Right cardiac atrium (tissue), 5 donors: Measurements from ENCODE around the gene PHLDA1. TPM values are rescaled to one million over a fixed set of nuclear protein-coding genes. Genes with fewer than 3 reads are reported as not detected.
A peak's percentile ranks its signal among the peaks of the same experiment; 100 is the strongest.

Experiments used
- ATAC-seq, 2 donors: fragments of 200-7000 bp; cut with Tn5 transposase; one replicate each; pipeline versions ENCODE4 v1.8.0 to v1.9.1; 2020; ENCODE audit warnings: moderate library complexity in 2 of 2, mild to moderate bottlenecking in 1 of 2
- DNase-seq, 3 donors: peaks; one replicate each; pipeline ENCODE4 v3.0.0-alpha.2; 2020
- H3K27ac ChIP-seq: one replicate; pipeline ENCODE4 v1.5.1; 2013; ENCODE audit warnings: mild to moderate bottlenecking, low read length, control low read depth, moderate library complexity
- H3K27me3 ChIP-seq: one replicate; pipeline ENCODE4 v1.6.1; 2013; ENCODE audit not compliant: control insufficient read depth, insufficient read depth
- H3K4me1 ChIP-seq: one replicate; pipeline ENCODE4 v1.6.1; 2013; ENCODE audit warnings: low read length; ENCODE audit not compliant: control insufficient read depth, insufficient read depth
- H3K4me3 ChIP-seq: one replicate; pipeline ENCODE4 v1.5.1; 2013; ENCODE audit warnings: low read length, control low read depth
- H3K9me3 ChIP-seq: one replicate; pipeline ENCODE4 v1.6.1; 2013; ENCODE audit warnings: low read length; ENCODE audit not compliant: control insufficient read depth
- WGBS: extraction: QIAGEN DNeasy Blood & Tissue Kit; methylation state at CpG from one replicate; pipeline ENCODE4 v1.1.7; 2013; 5-methylcytosine and 5-hydroxymethylcytosine counted together
- intact Hi-C, 4 donors: fragments of 100-400 bp; cut with DNase I; formaldehyde crosslinking; loops; one replicate each; pipeline versions ENCODE4 v1.11.0 to v1.14.0; 2022 to 2023
- long read RNA-seq, 4 donors: library from polyadenylated mRNA; unstranded; transcript quantifications; one replicate each; pipeline ENCODE4 v2.0.0, GENCODE V29; 2020 to 2021
- polyA plus RNA-seq: library from polyadenylated mRNA; stranded (reverse); fragments of 200-250 nt; gene quantifications from one replicate; pipeline ENCODE4 v1.2.3, GENCODE V29; 2013
- total RNA-seq, 4 donors: library from RNA; stranded (reverse); fragmentation: NEBNext Ultra II Directional; extraction: Animal tissue kit (Norgen Biotek cat#: 25700); gene quantifications; one replicate each; pipeline ENCODE4 v1.2.1, GENCODE V29; 2021
- donor health status: healthy with polysubstance abuse.
- donor health status: DM: no; HTN: yes; CAD: no.
- donor health status: DM: no; HTN: no; CAD: no.
- donor health status: DM: no; HTN: yes; CAD: no; lungs with severe emphysema.
- donor health status: DM: yes; HTN: yes; CAD: no.

Gene PHLDA1
- total RNA-seq (1 to 10 TPM; 2.0 to 5.9 (median 3.5) TPM), polyA plus RNA-seq (3.9 TPM)
- long read RNA-seq, donor 1, full-length matches to known transcripts: 19 of 20 reads
- long read RNA-seq, donor 1, partial matches to known transcripts: 0 of 20 reads
- long read RNA-seq, donor 1, other reads (novel, unspliced or antisense): 1 of 20 reads
- long read RNA-seq, donor 2, full-length matches to known transcripts: 6 of 7 reads
- long read RNA-seq, donor 2, partial matches to known transcripts: 0 of 7 reads
- long read RNA-seq, donor 2, other reads (novel, unspliced or antisense): 1 of 7 reads
- long read RNA-seq, donor 3, full-length matches to known transcripts: 13 of 23 reads
- long read RNA-seq, donor 3, partial matches to known transcripts: 0 of 23 reads
- long read RNA-seq, donor 3, other reads (novel, unspliced or antisense): 10 of 23 reads
- long read RNA-seq, donor 4, full-length matches to known transcripts: 5 of 6 reads
- long read RNA-seq, donor 4, partial matches to known transcripts: 0 of 6 reads
- long read RNA-seq, donor 4, other reads (novel, unspliced or antisense): 1 of 6 reads

DNA sequence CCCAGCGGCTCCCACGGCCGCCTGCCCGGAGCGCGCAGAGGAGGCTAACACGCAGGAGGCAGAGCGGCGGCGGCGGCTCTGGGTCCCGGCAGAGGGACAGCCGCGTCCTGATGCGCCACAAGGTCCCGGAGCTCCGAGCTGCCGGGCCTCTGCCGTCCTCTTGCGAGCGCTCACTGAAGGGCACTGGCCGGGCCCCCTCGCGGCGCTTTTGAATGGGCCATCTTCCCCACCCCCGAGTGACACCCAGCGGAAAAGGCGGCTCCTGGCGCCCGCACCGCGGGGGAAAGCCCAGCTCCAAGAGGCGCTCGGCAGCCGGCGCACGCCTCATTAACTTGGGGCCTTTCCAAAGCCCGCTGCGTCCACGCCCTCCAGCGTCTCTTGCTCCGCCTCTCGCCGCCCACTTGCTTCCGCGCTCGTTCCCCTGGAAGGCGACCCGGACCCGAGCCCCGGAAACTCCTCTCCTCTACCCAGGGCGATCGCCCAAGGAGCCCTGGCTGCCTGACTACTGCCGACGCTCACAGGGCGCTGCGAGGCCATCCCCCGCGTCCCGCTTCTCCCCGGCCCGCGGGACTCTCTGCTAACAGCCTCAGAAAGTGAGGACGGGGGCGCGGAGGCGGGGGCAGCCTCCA, at the start of gene PHLDA1:
TSS of gene PHLDA1 (minus strand) at position 363 of the 629 bp plus-strand sequence.
- 0% methylated on average over 67 of the region's 67 CpGs for WGBS
- ATAC-seq: peak; percentile 94 to 96
- Histone ChIP-seq H3K4me3 (peak within 1 kb of the TSS; percentile 86), H3K4me1 (peaks cover 5% of the 10 kb centered on the region), H3K9me3 (no peaks in the 10 kb centered on the region), H3K27me3 (no peaks in the 10 kb centered on the region), H3K27ac (peak within 1 kb of the TSS; percentile 95)
- intact Hi-C loops: loop anchor here (5.0 to 10.0 kb wide), 7 partner anchors 94 to 507 kb away; no protein-coding TSS in a partner anchor
- DNase-seq: peak; percentile 94 to 98 (median 97)

DNA sequence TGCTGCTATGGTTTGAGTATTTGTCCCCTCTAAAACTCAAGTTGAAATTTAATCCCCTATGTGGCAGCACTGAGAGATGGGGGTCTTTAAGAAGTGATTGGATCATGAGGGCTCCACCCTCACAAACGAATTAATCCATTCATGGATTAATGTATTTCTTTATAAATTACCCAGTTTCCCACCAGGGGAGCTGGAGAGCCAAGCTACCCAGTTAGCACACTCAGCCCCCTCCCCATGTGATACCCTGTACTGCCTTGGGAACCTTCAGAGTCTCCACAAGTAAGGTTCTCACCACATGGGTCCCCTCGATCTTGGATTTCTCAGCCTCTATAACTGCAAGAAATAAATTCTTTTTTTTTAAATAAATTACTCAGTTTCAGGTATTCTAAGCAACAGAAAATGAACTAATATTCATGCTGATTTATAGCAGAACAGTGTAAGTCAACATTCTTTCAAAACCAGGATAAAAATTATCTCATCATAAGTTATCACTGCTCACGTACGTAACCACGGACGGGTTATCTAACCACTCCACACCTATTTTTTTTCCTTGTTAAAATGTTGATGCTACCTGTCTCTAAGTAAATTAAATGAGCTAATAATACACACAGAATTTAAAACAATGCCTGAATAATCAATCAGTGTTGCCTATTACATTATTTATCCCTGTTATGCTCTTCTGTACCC, 49.3 kb upstream of the PHLDA1 start:
- intact Hi-C loops: loop anchor here in 2 of 4 donors (5.0 to 10.0 kb wide), 2 partner anchors 264 to 266 kb away; partner anchors contain the start of gene BBS10 (in 2 of the 2)
- DNase-seq: no peak
- WGBS: 60% methylated on average over 6 of the region's 6 CpGs
- Histone ChIP-seq H3K4me3 (no peak overlapping the region), H3K4me1 (peaks cover 4% of the 10 kb centered on the region), H3K27me3 (no peaks in the 10 kb centered on the region), H3K27ac (no peak overlapping the region), H3K9me3 (peaks cover 2% of the 10 kb centered on the region)
- ATAC-seq: no peak

DNA sequence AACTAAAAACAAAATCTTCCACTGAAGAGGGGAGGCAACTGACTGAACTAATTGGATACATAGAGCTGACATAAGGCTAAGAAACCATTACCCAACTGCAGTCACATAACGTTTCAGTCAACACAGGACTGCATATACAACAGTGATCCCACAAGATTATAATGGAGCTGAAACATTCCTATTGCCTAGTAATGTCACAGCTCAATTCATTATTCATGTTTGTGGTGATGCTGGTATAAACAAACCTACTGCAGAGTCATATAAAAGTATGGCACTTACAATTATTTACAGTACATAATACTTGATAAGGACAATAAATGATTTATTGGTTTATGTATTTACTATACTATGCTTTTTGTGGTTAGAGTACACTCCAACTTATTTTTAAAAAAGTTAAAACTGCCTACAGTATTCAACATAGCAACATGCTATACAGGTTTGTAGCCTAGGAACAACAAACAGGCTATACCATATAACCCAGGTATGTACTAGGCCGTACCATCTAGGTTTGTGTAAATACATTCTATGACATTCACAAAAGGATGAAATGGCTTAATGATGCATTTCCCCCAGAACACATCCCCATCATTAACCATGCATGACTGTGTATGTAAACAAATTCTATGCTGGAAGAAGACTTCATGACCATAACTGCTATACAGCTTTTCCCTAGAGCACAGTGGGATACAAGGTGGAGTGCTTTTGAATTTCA, 48.6 kb upstream of the PHLDA1 start:
- intact Hi-C loops: loop anchor here in 2 of 4 donors (5.0 to 10.0 kb wide), 2 partner anchors 265 to 267 kb away; partner anchors contain the start of gene BBS10 (in 2 of the 2)
- Histone ChIP-seq H3K4me3 (no peak overlapping the region), H3K9me3 (peaks cover 2% of the 10 kb centered on the region), H3K27ac (no peak overlapping the region), H3K27me3 (no peaks in the 10 kb centered on the region), H3K4me1 (peaks cover 4% of the 10 kb centered on the region)
- WGBS: 86% methylated on average over 2 of the region's 2 CpGs
- ATAC-seq: no peak
- DNase-seq: no peak

DNA sequence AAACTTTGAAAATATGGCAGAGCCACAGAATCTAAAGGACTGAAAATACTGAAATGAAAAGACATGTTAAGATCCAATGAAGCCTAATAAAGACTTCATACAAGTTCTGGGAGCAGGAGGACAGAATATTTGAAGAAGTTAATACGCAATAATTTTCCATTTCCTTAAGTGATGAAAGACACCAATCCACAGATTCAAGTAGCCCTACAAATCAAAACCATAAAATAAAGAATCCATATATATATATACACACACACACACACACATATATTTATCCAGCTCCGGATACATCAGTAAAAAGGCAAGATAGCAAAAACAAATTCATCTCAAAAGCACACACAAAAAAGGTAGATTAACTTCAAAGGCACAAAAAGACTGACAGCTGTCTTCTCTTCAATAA, 47.2 kb upstream of the PHLDA1 start:
- peaks cover 4% of the 10 kb centered on the region for H3K4me1 ChIP-seq
- WGBS: 91% methylated on average over 2 of the region's 2 CpGs
- intact Hi-C loops: no loop called here

DNA sequence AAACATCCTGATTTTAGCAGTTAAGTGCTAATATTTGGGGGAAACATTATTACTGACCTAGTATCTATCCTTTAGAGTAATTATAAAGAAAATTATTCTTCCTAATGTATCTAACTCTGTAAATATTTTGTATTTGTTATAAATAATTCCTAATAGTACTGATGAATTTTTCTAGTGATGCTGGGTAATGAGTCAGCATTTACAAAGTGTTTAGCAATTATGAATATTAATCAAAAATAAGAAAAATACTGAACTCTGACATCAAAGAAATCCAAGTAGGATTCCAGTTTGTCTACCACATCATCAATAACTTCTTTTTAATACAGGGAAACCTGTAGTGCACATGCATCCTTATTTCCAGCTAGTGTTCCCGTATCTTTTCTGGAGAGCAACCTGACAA, 43.9 kb upstream of the PHLDA1 start:
- DNase-seq (no peak), ATAC-seq (no peak)
- H3K4me1 ChIP-seq: peaks cover 4% of the 10 kb centered on the region
- 89% methylated on average over 1 of the region's 1 CpG for WGBS
- H3K4me3 ChIP-seq: no peak overlapping the region
- H3K27me3 ChIP-seq: no peaks in the 10 kb centered on the region
- peaks cover 2% of the 10 kb centered on the region for H3K9me3 ChIP-seq
- H3K27ac ChIP-seq: no peak overlapping the region
- intact Hi-C loops: no loop called here

More for the DNA sequence above, 47.2 kb upstream of the PHLDA1 start:
- Histone ChIP-seq H3K27ac (no peak overlapping the region), H3K9me3 (peaks cover 2% of the 10 kb centered on the region), H3K27me3 (no peaks in the 10 kb centered on the region), H3K4me3 (no peak overlapping the region)
- ATAC-seq: no peak
- DNase-seq: no peak

DNA sequence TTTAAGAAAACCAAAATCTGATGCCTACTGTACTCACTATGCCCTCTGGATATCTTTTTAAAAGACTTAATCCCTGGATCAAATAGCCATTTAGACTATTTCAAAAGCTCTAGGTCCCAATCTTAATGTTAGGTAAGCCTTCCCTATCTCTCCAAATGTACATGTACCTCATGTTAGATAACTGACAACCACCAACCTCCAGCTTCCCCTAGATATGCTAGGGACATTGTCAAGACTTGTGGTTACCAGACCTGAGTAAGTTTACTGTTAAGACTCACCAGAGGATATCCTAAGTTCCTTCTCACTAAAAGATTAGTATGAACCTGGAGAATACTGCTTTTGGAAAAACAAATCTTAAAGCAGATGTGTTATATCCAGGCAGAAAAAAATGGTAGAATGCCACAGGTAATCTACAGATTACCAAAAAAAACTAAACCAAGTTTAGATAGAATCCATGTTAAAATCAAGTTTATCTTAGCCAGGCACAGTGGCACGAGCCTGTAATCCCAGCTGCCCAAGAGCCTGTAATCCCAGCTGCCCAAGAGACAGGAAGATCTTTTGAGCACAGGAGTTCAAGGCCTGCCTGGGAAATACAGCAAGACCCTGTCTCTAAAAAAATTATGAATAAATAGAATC, 43.2 kb upstream of the PHLDA1 start:
- intact Hi-C loops: no loop called here
- ATAC-seq: no peak
- no peaks in the 10 kb centered on the region for H3K27me3 ChIP-seq
- no peak overlapping the region for H3K4me3 ChIP-seq
- peaks cover 2% of the 10 kb centered on the region for H3K9me3 ChIP-seq
- 63% methylated on average over 1 of the region's 1 CpG for whole genome bisulfite sequencing
- DNase-seq: no peak
- H3K27ac ChIP-seq: no peak overlapping the region
- H3K4me1 ChIP-seq: peaks cover 4% of the 10 kb centered on the region

DNA sequence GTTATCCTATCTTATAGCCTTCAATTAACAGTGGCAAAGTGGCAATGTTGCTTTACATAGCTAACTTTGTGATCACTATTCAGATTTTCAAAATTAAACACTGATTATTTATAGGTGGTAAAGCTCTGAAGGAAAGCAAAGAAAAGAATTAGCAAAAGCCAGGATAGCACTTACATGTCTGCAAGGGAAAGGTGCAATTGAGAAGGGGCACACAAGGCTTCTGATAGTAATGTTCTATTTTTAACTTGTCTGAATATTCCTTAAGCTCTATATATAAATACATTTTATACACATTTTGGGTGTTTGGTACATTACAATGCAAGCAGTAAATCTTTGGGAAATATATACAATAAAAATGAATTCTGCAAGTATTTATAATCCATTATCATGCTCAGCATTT, 42.0 kb upstream of the PHLDA1 start:
- H3K27me3 ChIP-seq: no peaks in the 10 kb centered on the region
- H3K9me3 ChIP-seq: no peaks in the 10 kb centered on the region
- no peak for ATAC-seq
- no peak overlapping the region for H3K27ac ChIP-seq
- H3K4me1 ChIP-seq: peaks cover 4% of the 10 kb centered on the region
- no peak overlapping the region for H3K4me3 ChIP-seq
- no peak for DNase-seq
- intact Hi-C loops: no loop called here

DNA sequence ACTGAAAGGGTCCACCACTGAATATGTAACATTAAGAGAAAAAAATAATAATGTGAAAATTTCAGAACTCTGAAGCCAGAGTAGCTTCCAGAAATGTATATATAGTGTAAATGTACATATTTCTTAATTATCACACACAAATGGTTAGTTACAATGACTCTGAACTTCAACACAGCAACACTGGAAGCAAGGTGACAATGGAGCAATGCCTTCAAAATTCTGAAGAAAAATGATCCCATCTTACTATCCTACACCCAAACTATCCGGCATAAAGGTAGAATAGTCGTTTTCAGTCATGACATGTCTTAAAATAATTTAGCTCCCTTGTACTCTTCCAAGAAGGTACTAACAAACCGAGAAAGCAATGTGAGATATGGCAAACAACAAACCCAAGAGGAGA, 41.0 kb upstream of the PHLDA1 start:
- peaks cover 3% of the 10 kb centered on the region for H3K4me1 ChIP-seq
- intact Hi-C loops: no loop called here
- 84% methylated on average over 3 of the region's 3 CpGs for WGBS
- no peak overlapping the region for H3K4me3 ChIP-seq
- DNase-seq: no peak
- H3K27me3 ChIP-seq: no peaks in the 10 kb centered on the region
- H3K9me3 ChIP-seq: no peaks in the 10 kb centered on the region
- no peak overlapping the region for H3K27ac ChIP-seq
- no peak for ATAC-seq

DNA sequence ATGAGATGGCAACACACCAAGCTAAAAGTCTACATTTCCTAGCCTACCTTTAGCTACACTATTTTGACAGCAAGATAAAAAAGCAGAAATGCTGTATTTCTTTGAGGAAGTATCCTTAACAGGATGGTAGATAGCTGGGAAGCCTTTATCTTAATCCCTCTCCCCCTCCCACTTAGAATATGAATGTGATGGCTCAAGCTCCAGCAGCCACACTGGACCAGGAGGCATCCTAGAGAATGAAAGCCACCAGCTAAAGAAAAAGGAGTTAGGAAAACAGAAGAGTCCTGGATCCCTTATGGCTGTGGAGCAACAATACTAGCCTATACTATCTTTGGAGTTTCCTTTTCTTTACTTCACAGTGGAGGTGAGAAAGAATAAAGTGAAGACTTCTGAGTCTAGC, 37.8 kb upstream of the PHLDA1 start:
- peaks cover 2% of the 10 kb centered on the region for H3K4me1 ChIP-seq
- no peak for ATAC-seq
- intact Hi-C loops: no loop called here

DNA sequence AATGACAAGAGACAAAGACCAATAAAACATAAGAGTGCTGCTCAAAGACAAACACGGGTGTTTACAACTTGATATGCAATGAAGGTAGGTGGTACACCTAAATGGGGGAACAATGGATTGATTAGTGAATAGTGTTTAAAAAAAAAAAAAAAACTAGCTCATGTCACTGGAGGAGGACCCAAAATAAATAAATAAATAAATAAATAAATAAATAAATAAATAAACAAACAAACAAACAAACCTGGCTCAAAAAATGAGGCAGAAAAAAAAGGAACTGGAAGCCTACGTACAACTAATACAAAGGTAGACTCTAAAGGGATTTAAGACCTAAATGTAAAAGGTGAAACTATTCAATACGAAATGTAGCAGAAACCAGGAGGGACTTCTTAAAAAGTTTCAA, 34.3 kb upstream of the PHLDA1 start:
- DNase-seq (no peak), ATAC-seq (no peak)
- H3K27ac ChIP-seq: no peak overlapping the region
- H3K4me3 ChIP-seq: no peak overlapping the region
- WGBS: 98% methylated on average over 3 of the region's 3 CpGs
- H3K27me3 ChIP-seq: no peaks in the 10 kb centered on the region
- no peaks in the 10 kb centered on the region for H3K9me3 ChIP-seq
- intact Hi-C loops: no loop called here
- H3K4me1 ChIP-seq: no peaks in the 10 kb centered on the region

More for the DNA sequence above, 37.8 kb upstream of the PHLDA1 start:
- no peak for DNase-seq
- Histone ChIP-seq H3K9me3 (no peaks in the 10 kb centered on the region), H3K27me3 (no peaks in the 10 kb centered on the region), H3K4me3 (no peak overlapping the region), H3K27ac (no peak overlapping the region)
